Measurements from ENCODE around the gene KLHL22.

DNA sequence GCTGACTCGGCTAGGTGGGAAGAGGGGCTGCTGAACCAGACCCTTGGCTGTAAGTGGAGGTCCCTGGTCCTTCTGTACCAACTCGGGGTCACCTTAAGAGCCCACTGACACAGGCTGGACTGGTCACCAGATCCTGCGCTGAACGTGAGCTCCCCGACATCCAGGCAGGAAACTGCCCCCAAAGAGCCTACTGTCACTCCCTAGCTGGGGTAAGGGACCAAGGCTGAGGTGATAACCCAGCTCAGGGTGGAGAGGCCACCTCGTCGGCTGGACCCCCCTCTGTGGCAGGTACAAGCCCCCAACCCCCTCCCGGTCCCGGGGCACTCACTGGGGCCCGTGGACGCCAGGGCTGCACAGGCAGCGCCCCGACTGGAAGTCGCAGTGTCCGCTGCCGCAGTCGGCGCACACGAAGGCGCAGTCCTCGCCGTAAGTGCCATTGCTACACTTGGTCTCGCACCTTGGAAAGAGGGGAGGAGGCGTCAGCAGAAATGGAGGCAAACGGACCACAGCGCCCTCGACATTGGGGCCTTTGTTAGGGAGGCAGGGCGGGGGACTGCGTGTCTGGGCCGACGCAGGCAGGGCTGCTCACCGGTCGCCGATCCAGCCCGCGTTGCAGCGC is 65.4 kb downstream of the KLHL22 start:
- TF ChIP-seq, protein P1, sequence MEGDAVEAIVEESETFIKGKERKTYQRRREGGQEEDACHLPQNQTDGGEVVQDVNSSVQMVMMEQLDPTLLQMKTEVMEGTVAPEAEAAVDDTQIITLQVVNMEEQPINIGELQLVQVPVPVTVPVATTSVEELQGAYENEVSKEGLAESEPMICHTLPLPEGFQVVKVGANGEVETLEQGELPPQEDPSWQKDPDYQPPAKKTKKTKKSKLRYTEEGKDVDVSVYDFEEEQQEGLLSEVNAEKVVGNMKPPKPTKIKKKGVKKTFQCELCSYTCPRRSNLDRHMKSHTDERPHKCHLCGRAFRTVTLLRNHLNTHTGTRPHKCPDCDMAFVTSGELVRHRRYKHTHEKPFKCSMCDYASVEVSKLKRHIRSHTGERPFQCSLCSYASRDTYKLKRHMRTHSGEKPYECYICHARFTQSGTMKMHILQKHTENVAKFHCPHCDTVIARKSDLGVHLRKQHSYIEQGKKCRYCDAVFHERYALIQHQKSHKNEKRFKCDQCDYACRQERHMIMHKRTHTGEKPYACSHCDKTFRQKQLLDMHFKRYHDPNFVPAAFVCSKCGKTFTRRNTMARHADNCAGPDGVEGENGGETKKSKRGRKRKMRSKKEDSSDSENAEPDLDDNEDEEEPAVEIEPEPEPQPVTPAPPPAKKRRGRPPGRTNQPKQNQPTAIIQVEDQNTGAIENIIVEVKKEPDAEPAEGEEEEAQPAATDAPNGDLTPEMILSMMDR (IDR thresholded peaks at IDR 0.05): no peak
- no peak for TF ChIP-seq POLR2A (IDR thresholded peaks at IDR 0.05)
